ENCODE results near the gene CHURC1.

The CHURC1 gene

DNA sequence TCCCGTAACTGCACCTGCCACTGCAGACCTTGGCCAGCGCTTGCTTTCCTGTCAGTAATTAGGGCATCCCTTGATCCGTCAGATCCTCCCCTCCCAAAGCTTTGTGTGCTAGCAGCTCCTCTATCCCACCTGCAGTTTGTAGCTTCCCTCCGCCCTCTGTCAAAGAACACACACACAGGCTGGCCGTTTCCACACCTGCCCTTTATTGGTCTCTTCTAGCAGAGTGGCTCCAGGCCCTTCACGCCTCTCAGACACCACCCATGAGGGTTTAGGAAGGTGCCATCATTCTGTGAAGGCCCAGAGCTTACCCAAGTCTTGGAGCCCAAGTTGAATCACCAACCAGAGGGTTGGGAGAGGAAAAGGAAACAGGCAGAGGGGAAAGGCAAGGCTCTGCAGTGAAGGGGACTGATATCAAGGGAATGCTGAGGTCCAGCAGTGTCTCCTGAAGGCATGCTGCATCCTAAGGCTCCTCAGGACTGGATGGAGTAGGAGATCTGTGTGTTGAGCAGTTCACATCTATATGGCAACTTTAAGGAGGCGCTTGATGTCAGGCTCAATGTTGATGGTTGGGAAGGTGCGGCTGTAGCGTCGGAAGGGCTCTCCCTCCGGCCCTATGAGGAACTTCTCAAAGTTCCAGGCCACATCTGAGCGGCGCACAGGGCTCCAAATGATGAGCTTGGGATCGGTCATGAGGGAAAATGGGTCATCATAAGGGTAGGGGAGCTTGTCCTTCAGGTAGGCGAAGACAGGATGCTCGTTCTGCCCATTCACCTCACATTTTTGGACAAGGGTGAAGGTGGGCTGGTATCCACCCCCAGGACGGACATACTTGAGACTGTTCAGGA is 24.9 kb downstream of the CHURC1 start:
- DNase-seq = no peak

DNA sequence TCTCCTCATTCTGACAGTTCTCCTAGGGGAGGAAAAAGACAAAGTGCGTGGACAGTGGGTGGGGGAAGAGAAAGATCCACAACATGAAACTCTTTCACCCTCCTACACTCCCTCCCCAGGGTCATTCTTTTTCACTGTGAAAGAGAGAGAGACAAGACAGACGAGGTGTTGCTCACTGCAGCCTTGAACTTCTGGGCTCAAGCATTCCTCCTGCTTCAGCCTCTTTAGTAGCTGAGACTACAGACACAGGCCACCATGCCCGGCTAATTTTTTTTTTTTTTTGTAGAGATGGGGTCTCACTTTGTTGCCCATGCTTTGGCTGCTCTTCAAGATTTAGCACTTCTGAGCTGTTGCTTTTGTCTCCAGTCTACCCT is 25.5 kb downstream of the CHURC1 start:
- DNase-seq = no peak

DNA sequence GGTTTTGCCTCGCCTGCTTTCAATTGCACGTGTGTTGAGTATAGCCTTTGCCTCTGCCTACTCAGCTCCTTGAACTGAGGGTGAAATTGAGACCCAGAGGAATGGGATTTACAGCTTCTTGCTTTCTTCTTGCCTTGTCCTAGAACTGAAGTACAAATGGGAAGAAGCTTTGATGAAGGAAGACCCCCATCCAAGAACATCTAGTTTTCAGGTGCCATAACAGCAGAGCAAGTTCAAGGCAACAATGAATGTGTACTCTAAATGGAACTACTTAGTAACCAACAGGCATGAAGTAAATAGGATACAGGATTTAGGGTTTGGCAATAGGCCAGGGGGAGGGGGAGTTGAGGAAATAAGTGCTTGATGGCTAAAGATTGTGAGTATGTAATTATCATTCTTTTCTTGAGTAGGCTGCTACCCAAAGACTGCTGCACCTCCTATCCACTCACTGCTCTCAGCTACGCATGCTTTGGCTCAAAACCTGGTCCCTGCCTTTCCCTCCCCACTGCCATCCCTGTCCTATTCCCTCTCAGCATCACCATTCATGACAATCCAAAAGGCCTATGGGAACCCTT is 26.2 kb downstream of the CHURC1 start:
- no peak for DNase-seq

DNA sequence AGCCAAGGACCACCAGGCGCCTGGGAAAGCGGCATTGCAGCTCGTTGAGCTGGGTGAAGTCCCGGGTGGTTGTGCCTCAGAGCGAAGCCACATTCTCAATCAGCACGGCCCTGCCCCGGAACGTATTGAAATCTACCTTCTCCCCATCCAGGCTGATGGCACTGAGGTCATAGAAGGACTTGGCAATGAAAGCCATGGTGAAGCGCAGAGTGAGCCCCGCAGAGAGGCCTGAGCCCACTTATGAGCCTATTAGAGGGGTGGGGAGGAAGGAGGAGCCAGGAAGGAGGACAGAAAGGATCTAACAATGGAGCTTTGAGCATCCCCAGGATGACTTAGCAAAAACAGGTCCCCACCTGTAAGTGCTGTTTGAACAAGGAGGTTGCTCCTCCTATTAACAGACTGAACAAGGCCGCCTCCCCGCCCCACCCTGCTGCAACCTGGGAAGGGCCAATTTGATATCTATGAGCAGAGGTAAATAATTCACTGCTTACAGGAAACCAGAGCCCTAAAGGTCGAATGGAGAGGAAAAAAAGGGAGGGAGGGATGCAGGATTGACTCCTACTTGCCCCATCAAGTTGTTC is 28.4 kb downstream of the CHURC1 start, which contains the start of gene GPX2:
GPX2 (minus strand) TSS at position 215 of the 581 bp plus-strand sequence; CDS start at position 196, 19 bp downstream.
- DNase-seq = no peak

DNA sequence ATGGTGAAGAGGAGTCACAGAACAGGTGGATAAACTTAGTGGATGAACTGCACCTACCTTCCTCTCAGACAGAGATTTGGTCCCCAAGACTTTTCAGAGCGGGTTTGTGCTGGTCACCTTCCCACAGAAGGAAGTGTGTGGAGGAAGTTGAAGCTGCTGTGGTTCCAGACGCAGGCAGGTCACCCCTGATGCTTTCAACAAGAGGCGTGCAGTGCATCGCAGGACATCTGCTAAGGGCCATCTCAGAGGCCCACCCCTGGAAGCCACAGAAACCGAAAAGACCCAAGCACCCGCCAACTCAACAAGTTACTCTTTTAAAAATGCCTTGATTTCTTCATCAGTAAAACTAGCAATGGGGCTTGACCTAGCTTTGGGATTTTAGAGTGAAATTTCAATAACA is 29.3 kb downstream of the CHURC1 start:
- DNase-seq = no peak

DNA sequence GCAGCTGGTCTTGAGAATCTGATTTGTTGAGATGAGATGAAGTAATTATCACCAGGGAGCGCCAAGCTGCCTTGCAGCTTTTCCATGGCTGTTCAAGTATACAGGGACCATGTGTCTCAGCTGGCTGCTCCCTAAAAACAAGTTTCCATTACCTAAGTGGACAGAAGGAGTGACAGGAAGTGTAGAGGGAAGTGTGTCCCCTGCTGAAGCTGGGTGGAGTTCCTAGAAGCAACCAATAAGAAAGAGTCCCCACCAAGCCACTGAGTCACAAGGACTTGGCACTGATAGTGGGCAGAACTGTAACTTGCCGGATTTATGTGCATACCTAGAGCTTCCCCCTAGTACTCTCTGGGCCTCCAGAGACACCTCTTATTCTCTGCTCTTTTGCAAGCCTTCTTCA is 29.8 kb downstream of the CHURC1 start:
- DNase-seq = no peak

DNA sequence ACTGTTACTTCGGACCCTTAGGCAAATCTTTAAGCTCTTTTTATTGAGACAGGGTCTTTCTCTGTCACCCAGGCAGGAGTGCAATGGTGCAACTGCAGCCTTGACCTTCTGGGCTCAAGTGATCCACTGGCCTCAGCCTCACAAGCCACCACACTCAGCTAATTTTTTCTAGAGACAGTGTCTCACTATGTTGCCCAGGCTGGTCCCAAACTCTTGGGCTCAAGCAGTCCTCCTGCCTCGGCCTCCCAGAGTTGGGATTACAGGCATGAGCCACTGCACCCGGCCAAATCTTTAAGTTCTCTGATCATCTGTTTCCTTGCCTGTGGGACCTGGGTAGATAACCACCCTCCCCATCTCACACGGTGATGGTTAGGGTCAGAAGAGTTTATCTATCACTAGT is 30.6 kb downstream of the CHURC1 start:
- DNase-seq = no peak

DNA sequence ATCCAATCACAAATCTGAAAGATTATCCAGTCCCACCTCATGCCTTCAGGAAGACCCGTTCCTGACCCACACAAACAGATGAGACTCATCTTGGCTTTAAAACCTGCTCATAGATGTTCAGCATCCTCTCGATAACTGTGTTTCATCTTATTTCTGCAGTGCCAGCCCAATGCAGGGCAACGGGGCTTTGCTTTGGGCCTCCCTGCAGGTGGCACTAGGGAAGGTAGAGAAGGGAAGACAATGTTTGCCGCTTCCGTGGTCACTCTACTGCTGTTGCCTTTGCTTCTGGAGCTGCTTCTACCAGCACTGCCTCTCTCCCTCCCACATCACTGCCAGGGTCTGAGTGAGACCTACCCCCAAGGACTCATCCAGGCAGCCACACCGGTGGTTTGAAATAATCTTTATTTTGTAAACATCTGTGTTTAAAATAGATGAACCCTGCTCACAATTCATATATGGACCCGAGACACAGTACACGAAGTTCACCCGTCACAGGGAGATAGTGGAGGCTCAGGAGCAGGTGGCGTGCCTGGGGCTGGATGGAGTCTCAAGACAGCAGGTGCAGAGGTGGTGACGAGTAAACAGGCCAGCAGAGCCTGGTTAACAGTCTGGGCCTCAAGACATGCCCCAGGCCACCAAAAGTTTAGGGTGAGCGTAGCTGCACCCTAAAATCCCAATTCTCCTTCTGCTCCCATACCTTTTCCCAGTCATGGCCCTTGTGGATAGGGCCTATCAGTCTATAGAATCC is 31.4 kb downstream of the CHURC1 start:
- DNase-seq = no peak

DNA sequence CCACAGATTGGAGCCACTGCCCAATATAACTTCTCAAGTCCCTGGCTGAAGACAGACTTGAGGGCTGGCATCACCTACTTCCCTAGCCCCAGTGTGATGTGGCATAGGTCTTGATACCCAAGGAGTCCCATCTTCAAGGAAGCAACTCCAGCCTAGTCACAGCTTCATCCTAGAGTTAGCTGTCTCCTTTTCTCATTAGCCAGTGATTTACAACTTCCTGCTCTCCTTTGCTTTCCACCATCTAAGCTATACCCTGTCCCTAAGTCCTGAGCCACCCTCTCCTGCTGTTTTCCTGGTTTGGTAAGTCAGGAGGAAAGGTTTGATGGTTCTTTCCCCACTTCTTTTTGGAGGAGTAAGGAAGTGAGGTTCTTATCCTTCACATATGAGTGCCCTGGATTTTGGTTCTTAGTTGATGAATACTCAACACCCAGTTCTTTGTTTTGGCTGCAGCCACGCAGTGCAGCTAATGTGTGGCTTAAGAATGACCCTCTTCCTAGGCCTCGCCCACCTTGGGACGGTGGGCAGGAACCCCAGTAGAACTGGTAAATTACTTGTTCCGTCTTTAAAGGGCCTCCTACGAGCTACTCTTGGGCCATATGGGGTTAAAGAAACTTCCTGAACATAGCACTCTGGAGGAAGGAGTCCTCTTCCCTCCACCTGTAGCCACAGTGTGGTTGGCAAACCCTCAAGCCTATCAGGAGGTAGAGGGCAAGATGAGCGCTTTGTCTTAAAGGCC is 32.2 kb downstream of the CHURC1 start:
- no peak for DNase-seq

DNA sequence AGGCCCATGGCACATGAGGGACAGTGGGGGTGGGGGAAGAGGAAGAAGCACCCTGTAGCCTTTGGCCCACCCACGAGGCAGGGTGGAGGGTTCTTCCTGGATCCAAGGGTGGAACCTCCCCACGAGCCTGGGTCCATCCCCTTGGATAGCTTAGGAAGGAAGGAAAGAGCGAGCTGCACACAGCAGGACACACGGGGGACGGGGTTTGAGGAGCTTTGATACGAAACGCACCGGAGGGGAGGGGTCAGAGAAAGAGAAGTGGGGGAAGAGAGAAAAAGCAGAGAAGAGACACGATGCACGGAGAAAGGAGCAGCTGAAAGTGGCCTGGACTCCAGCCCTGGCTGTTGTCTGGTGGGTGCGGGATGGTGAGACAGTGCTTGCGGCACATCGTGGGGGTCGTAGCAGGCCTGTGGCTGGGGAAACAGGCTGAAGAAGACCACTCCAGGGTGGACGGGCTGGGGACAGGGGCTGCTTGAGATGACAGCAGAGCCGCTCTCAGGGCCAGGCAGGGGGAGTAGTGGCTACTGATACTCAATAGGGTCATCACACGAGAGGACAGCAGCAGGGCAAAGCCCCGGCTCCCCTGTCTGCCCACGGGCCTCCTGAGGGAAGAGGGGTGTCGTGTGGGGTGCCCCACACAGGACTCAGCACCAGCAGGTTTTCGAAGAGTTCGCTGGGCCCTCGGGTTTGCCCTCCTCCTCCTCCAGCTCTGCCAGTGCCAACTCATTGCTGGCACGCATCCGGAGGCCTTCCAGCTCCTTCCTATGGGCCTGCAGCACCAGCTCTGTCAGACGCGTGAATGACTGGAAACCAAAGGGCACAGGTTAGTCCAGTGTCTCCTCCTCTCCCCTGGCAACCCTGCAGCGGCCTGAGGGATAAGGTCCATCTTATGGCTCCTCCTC is 33.7 kb downstream of the CHURC1 start:
- DNase-seq = no peak

DNA sequence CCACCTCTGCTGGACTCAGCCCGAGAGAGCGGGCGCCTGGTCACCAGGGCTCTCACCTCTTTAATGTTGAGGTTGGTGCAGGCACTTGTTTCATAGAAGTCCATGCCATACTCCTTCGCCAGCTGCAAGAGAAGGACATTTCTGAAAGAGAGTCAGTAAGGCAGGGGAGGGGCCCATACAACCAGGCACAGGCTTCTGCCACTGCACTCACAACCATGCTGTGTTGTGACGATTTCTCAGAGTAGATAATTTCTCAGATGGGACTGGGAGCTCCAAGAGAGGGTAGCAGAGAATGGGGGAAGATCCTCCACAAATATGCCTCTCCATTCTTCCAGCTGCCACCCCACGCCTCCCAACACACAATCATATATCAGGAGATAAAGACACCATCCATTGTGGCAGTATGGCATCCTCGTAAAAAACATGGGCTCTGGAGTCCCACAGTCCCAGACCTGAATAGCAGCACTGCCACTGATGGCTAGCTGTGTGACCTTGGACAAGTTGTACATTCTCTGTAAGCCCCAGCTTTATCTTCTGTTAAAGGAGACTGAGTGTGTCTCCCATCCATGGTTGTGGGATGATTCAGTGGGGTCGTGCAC is 34.5 kb downstream of the CHURC1 start:
- DNase-seq = no peak

DNA sequence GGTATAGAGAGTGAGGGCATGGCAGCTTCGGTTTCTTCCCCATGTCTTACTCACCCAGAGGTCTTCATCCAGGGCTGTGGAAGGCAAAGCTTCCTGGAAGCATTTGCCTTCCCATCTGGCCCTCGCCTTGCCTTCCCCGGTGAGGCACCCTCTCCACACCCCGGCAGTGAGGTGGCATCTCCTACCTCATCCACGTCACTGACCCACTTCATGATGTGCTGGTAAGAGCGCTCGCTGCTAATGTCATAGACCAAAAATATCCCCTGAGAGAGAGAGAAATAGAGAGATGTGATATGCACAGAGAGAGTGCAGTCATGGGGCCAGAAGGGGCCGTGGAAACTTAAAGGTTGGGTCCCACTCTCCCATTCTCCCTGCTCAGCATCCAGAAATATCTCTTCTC is 36.6 kb downstream of the CHURC1 start:
- DNase-seq = no peak

DNA sequence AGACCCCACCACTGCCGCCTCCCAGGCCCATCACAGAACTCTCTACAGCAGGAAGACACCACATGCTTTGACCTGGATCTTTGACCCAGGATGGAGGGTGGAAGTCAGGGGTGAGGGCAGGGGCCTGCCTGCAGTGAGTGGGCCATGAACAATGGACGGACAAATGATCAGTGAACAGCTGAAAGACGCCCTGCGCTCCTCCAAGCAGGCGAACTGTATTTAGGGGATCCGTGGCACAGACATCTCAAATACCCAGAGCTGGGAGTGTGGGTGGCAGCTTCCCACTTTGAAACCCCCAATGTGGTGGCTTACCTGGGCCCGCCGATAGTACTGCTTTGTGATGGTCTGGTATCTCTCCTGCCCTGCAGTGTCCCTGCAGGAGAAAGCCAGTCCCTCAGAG is 37.0 kb downstream of the CHURC1 start:
- no peak for DNase-seq

DNA sequence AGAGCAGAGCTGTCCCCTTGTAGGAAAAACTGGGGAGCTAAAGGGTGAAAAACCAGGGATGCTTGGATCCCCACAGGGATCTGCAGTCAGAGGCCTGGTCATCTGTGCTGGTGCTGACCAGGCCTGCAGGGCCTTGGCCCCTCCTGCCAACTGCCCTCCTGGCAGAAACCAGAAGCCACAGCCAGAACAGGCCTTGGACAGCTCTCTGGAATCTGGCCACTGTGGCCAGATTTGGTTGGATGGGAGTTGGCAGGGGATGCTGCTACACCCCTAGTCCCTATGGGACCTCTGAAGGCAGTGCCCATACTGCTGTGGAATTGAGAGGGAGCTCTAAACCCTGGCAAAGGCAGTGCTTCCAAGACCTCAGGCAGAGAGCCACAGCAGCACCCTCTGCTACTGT is 37.5 kb downstream of the CHURC1 start:
- DNase-seq = no peak

DNA sequence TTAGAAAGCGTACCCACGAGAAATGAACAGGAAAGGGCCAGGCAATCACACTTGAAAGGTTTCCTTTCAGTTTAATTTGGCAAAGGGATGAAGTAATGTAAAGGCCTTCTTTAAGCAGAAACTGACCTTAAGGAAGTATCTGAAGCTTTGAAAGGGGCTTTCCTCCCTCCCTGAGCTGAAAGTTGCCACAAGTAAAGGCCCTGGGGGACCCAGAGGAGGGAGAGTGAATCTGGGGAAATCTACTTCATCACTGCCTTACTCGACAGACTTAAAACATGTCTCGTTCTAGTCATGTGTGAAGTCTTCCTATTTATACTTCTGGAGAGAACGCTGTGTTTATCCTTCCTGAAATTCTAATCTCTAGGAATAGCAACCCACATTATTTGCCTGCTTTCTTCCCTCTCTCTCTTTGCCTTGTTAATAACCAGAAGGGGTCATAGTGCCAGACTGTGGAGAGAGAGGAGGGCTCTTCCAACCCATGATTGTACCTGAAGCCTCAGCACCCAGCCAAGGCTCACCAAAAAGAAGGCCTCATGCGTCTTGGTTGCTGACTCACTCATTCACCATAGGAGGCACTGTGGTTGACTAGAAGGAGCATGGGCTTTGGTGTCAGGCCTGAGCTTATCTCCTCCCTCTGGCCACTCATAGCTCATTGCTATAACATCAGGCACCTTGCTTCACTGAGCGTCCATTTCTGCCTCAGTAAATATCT is 38.5 kb downstream of the CHURC1 start:
- DNase-seq = no peak

DNA sequence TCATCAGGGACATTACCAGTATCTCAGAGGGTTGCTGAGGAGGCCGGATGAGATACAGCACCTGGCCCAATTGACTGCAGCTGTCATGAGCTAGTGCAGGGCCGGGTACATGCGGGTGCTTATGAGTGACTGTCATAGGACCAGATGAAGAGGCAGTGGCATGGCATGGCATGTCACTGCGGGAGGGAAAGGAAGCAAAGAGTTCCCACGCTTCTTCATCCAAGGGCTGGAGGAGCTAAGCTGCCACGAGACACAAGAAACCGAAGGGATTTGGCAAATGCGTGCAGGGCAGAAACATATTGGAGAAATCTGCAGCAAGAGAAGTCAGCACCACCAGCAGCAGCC is 39.0 kb downstream of the CHURC1 start:
- DNase-seq = no peak

DNA sequence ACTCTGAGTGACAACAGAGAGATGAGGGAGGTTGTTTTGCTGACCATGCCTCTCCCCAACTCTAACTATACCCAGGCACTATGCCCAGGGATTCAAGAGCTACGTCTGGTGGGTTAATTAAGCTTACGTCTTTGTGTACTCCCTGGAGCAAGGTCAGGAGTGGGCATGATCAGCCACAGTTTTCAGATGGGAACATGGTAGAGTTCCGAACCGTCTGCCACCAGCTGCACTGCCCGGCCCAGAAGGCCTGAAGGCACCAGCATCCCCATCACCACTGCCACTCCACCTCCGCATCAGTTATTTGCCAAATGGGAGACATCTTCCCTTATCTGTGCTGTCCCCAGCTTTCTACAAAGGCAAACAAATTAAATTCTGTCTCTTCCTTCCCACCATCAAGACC is 39.4 kb downstream of the CHURC1 start:
- DNase-seq = no peak

DNA sequence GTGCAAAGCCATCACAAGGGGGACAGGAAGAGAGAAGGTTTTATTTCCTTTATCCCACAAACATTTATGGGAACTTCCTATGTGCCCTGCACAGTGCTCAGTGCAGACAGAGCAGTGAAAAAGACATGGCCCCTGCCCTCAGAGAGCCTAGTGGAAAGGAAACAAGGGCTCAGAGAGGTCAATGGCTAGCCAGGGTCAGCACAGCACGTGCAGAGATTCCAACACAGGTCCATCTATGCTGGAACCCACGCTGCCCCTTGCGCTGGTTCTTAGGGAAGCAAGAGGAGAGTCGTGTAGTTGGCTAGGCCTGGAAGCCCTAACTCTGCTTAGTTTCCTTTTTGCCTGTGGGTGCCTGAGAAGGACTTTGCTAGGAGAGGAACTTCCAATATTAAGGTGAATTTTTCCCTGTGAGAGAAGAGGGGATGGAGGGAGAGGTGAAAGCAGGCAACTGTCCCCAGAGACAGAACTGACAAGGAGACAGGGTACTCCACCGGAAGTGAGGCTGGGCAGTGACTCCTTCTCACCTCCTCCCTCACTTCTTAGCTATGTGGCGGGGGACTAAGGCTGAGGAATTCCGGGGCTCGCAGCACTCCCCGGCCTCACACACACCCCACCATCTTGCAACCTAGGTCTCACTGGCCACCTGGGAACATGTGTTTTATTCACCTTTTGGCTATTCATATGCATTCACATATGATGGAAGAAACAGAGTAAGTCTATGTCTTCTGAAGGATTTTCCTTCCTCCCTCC is 40.4 kb downstream of the CHURC1 start:
- DNase-seq = no peak

DNA sequence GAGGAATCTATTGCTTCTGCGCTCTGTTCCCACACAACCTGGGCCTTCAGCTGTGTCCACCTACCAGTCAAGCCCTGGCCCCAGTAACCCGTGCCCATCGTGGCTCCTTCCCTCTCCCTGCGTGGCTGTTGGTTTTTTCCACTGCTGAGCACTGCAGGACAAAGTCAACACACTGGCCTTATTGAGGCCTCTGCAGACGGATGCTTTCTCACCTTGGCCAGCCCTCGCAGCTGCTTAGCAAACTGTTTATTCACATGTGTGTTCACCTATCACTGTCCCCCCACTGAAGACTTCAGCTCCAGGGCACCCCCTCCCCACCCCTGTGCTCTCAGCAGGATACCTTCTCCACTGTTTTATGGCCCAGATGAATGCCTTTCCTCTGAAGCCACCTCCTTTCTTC is 41.0 kb downstream of the CHURC1 start:
- no peak for DNase-seq

Measured in fibroblast of skin of scalp (primary cell).